HG03095 (cell line): Measurements from ENCODE around the gene RANBP1.

ENCODE experiments used
- ATAC-seq: cut with Tn5 transposase; IDR thresholded peaks from one replicate; pipeline ENCODE4 v1.9.1; 2021; ENCODE audit warnings: moderate library complexity; ENCODE audit not compliant: unreplicated experiment

RANBP1 gene

GRCh38 chr22:20106849-20107237, 9.1 kb upstream of the RANBP1 start:
- no peak for ATAC-seq

- no peak for ATAC-seq
Observed at GRCh38 chr22:20107471-20107901, 8.4 kb upstream of the RANBP1 start.

GRCh38 chr22:20107951-20108756, 7.8 kb upstream of the RANBP1 start:
- no peak for ATAC-seq

- ATAC-seq: no peak
Observed at GRCh38 chr22:20108757-20109230, 7.1 kb upstream of the RANBP1 start.

GRCh38 chr22:20109411-20110358, 6.2 kb upstream of the RANBP1 start:
- no peak for ATAC-seq

- no peak for ATAC-seq
Observed at GRCh38 chr22:20110359-20110985, 5.4 kb upstream of the RANBP1 start.

GRCh38 chr22:20111045-20111688, 4.7 kb upstream of the RANBP1 start:
- no peak for ATAC-seq

GRCh38 chr22:20111689-20112622, 3.9 kb upstream of the RANBP1 start:
- ATAC-seq: no peak

GRCh38 chr22:20112623-20113511, 3.0 kb upstream of the RANBP1 start:
- ATAC-seq: no peak

GRCh38 chr22:20113551-20114310, 2.2 kb upstream of the RANBP1 start:
- no peak for ATAC-seq

GRCh38 chr22:20114506-20115475, 1.1 kb upstream of the RANBP1 start:
- no peak for ATAC-seq

- ATAC-seq: no peak
Observed at GRCh38 chr22:20116376-20116950, 559 bp downstream of the RANBP1 start.

- ATAC-seq: peak; percentile 61
Observed at GRCh38 chr22:20116951-20117632, 1.2 kb downstream of the RANBP1 start, which contains the start of gene TRMT2A. Gene TRMT2A (minus strand): TSS chr22:20117226. CDS start chr22:20116906, 320 bp downstream.

GRCh38 chr22:20117633-20118299, 1.9 kb downstream of the RANBP1 start:
- ATAC-seq: peak; percentile 9
